ENCODE measurements around the gene BTBD8. TPM values are rescaled to one million over a fixed set of nuclear protein-coding genes. Genes with fewer than 3 reads are reported as not detected.

BTBD8 gene
- total RNA-seq, 1 experiment from 2014 or later: 0.86 TPM

GRCh38 chr1:92184632-92185031, 104.5 kb downstream of the BTBD8 start:
- H3K9me3 ChIP-seq (ENCODE audit: low read length): no peaks in the 10 kb centered on the region
- no peaks in the 10 kb centered on the region for H3K79me2 ChIP-seq (ENCODE audit: low read length)
- H3K4me2 ChIP-seq (ENCODE audit: low read depth, low read length, poor library complexity, severe bottlenecking): no peak overlapping the region
- H3K9me2 ChIP-seq (replicated peaks; ENCODE audit: insufficient read depth, low read length): no peaks in the 10 kb centered on the region
- H3K4me1 ChIP-seq (ENCODE audit: low read length): no peaks in the 10 kb centered on the region
- no peak overlapping the region for H3K4me3 ChIP-seq (ENCODE audit: low read length)
- no peak overlapping the region for H2AFZ ChIP-seq (ENCODE audit: low read length)
- H3K9ac ChIP-seq (ENCODE audit: low read length): no peak overlapping the region
- no peaks in the 10 kb centered on the region for H3K27me3 ChIP-seq (ENCODE audit: low read length)
- DNase-seq: no peak
- no peak overlapping the region for H3K27ac ChIP-seq (ENCODE audit: low read length)
- H3K36me3 ChIP-seq (ENCODE audit: insufficient read depth, low read length): no peaks in the 10 kb centered on the region
- no peaks in the 10 kb centered on the region for H4K20me1 ChIP-seq (ENCODE audit: insufficient read depth, low read depth, low read length)

GRCh38 chr1:92186081-92186480, 105.9 kb downstream of the BTBD8 start:
- no peak overlapping the region for H2AFZ ChIP-seq (ENCODE audit: low read length)
- no peak overlapping the region for H3K4me2 ChIP-seq (ENCODE audit: low read depth, low read length, poor library complexity, severe bottlenecking)
- H3K9me2 ChIP-seq (replicated peaks; ENCODE audit: insufficient read depth, low read length): no peaks in the 10 kb centered on the region
- no peaks in the 10 kb centered on the region for H3K9me3 ChIP-seq (ENCODE audit: low read length)
- H3K4me1 ChIP-seq (ENCODE audit: low read length): no peaks in the 10 kb centered on the region
- H4K20me1 ChIP-seq (ENCODE audit: insufficient read depth, low read depth, low read length): no peaks in the 10 kb centered on the region
- H3K4me3 ChIP-seq (ENCODE audit: low read length): no peak overlapping the region
- H3K27ac ChIP-seq (ENCODE audit: low read length): no peak overlapping the region
- no peaks in the 10 kb centered on the region for H3K36me3 ChIP-seq (ENCODE audit: insufficient read depth, low read length)
- no peak overlapping the region for H3K9ac ChIP-seq (ENCODE audit: low read length)
- no peaks in the 10 kb centered on the region for H3K27me3 ChIP-seq (ENCODE audit: low read length)
- no peaks in the 10 kb centered on the region for H3K79me2 ChIP-seq (ENCODE audit: low read length)
- DNase-seq: no peak

- no peaks in the 10 kb centered on the region for H4K20me1 ChIP-seq (ENCODE audit: insufficient read depth, low read depth, low read length)
- DNase-seq: no peak
- H3K4me3 ChIP-seq (ENCODE audit: low read length): no peak overlapping the region
- H2AFZ ChIP-seq (ENCODE audit: low read length): no peak overlapping the region
- no peaks in the 10 kb centered on the region for H3K27me3 ChIP-seq (ENCODE audit: low read length)
- H3K9me3 ChIP-seq (ENCODE audit: low read length): no peaks in the 10 kb centered on the region
- no peak overlapping the region for H3K4me2 ChIP-seq (ENCODE audit: low read depth, low read length, poor library complexity, severe bottlenecking)
- H3K9me2 ChIP-seq (replicated peaks; ENCODE audit: insufficient read depth, low read length): no peaks in the 10 kb centered on the region
- H3K4me1 ChIP-seq (ENCODE audit: low read length): no peaks in the 10 kb centered on the region
- no peak overlapping the region for H3K9ac ChIP-seq (ENCODE audit: low read length)
- no peaks in the 10 kb centered on the region for H3K79me2 ChIP-seq (ENCODE audit: low read length)
- H3K27ac ChIP-seq (ENCODE audit: low read length): no peak overlapping the region
- H3K36me3 ChIP-seq (ENCODE audit: insufficient read depth, low read length): no peaks in the 10 kb centered on the region
These were observed 108.5 kb downstream of the BTBD8 start for GRCh38 chr1:92188436-92189255.

GRCh38 chr1:92191726-92192125, 111.6 kb downstream of the BTBD8 start:
- no peak overlapping the region for H3K9ac ChIP-seq (ENCODE audit: low read length)
- no peak overlapping the region for H2AFZ ChIP-seq (ENCODE audit: low read length)
- no peak overlapping the region for H3K4me2 ChIP-seq (ENCODE audit: low read depth, low read length, poor library complexity, severe bottlenecking)
- no peaks in the 10 kb centered on the region for H3K9me3 ChIP-seq (ENCODE audit: low read length)
- no peak overlapping the region for H3K4me3 ChIP-seq (ENCODE audit: low read length)
- no peaks in the 10 kb centered on the region for H4K20me1 ChIP-seq (ENCODE audit: insufficient read depth, low read depth, low read length)
- no peaks in the 10 kb centered on the region for H3K36me3 ChIP-seq (ENCODE audit: insufficient read depth, low read length)
- DNase-seq: no peak
- no peak overlapping the region for H3K27ac ChIP-seq (ENCODE audit: low read length)
- H3K4me1 ChIP-seq (ENCODE audit: low read length): no peaks in the 10 kb centered on the region
- H3K79me2 ChIP-seq (ENCODE audit: low read length): no peaks in the 10 kb centered on the region
- H3K9me2 ChIP-seq (replicated peaks; ENCODE audit: insufficient read depth, low read length): no peaks in the 10 kb centered on the region
- no peaks in the 10 kb centered on the region for H3K27me3 ChIP-seq (ENCODE audit: low read length)

GRCh38 chr1:92192246-92192645, 112.1 kb downstream of the BTBD8 start:
- Histone ChIP-seq H3K4me3 (ENCODE audit: low read length) (no peak overlapping the region), H3K36me3 (ENCODE audit: insufficient read depth, low read length) (no peaks in the 10 kb centered on the region), H3K4me1 (ENCODE audit: low read length) (no peaks in the 10 kb centered on the region), H3K9ac (ENCODE audit: low read length) (no peak overlapping the region), H3K27ac (ENCODE audit: low read length) (no peak overlapping the region), H3K9me3 (ENCODE audit: low read length) (no peaks in the 10 kb centered on the region), H3K9me2 (replicated peaks; ENCODE audit: insufficient read depth, low read length) (no peaks in the 10 kb centered on the region), H3K4me2 (ENCODE audit: low read depth, low read length, poor library complexity, severe bottlenecking) (no peak overlapping the region), H3K27me3 (ENCODE audit: low read length) (no peaks in the 10 kb centered on the region), H3K79me2 (ENCODE audit: low read length) (no peaks in the 10 kb centered on the region), H4K20me1 (ENCODE audit: insufficient read depth, low read depth, low read length) (no peaks in the 10 kb centered on the region), H2AFZ (ENCODE audit: low read length) (no peak overlapping the region)
- no peak for DNase-seq

DNA sequence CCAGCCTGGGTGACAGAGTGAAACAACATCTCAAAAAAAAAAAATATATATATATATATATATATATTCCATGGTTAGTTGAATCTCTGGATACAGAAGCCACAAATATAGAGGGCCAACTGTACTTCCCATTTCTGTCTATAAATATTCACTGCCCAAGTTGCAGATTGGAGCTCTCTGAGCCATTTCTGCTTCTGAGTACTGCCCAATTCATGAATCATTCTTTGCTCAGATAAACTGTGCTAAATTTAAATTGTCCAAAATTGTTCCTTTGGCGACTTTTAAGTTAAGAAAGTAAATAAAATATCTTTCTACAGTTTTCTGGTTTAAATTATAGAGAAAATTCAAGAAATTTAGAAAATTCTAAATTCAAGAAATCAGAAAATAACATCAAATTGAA, 114.4 kb downstream of the BTBD8 start:
- Histone ChIP-seq H3K27me3 (ENCODE audit: low read length) (no peaks in the 10 kb centered on the region), H3K9me2 (replicated peaks; ENCODE audit: insufficient read depth, low read length) (no peaks in the 10 kb centered on the region), H3K79me2 (ENCODE audit: low read length) (no peaks in the 10 kb centered on the region), H3K36me3 (ENCODE audit: insufficient read depth, low read length) (no peaks in the 10 kb centered on the region), H3K9ac (ENCODE audit: low read length) (no peak overlapping the region), H3K9me3 (ENCODE audit: low read length) (no peaks in the 10 kb centered on the region), H3K27ac (ENCODE audit: low read length) (no peak overlapping the region), H3K4me2 (ENCODE audit: low read depth, low read length, poor library complexity, severe bottlenecking) (no peak overlapping the region), H2AFZ (ENCODE audit: low read length) (no peak overlapping the region), H3K4me3 (ENCODE audit: low read length) (no peak overlapping the region), H3K4me1 (ENCODE audit: low read length) (no peaks in the 10 kb centered on the region), H4K20me1 (ENCODE audit: insufficient read depth, low read depth, low read length) (no peaks in the 10 kb centered on the region)
- no peak for DNase-seq

GRCh38 chr1:92201973-92202372, 121.8 kb downstream of the BTBD8 start:
- no peaks in the 10 kb centered on the region for H3K9me3 ChIP-seq (ENCODE audit: low read length)

DNA sequence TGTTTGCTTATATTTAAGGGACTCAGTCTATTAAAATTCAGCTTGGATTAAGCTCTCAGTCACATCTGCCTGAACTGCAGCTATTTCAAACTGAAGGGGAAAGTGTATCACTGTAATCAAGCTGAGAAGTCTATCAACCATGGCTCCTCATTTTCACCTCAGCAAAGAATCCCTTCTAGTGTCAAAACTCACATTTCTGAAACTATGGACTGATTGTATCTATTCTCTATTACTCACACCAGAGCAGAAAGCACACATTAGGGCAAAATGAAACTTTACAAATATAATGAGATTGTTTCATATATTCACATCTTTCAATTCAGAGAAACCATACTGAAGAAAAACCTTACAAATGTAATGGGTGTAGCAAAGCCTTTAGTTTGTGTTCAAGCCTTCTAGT, 123.0 kb downstream of the BTBD8 start:
- Histone ChIP-seq H3K4me2 (ENCODE audit: low read depth, low read length, poor library complexity, severe bottlenecking) (no peak overlapping the region), H3K27ac (ENCODE audit: low read length) (no peak overlapping the region), H3K4me3 (ENCODE audit: low read length) (no peak overlapping the region), H3K79me2 (ENCODE audit: low read length) (no peaks in the 10 kb centered on the region), H4K20me1 (ENCODE audit: insufficient read depth, low read depth, low read length) (no peaks in the 10 kb centered on the region), H3K27me3 (ENCODE audit: low read length) (no peaks in the 10 kb centered on the region), H3K36me3 (ENCODE audit: insufficient read depth, low read length) (no peaks in the 10 kb centered on the region), H3K4me1 (ENCODE audit: low read length) (no peaks in the 10 kb centered on the region), H2AFZ (ENCODE audit: low read length) (no peak overlapping the region), H3K9me2 (replicated peaks; ENCODE audit: insufficient read depth, low read length) (no peaks in the 10 kb centered on the region), H3K9ac (ENCODE audit: low read length) (no peak overlapping the region), H3K9me3 (ENCODE audit: low read length) (no peaks in the 10 kb centered on the region)
- no peak for DNase-seq

More at GRCh38 chr1:92201973-92202372, 121.8 kb downstream of the BTBD8 start:
- H3K79me2 ChIP-seq (ENCODE audit: low read length): no peaks in the 10 kb centered on the region
- H3K27ac ChIP-seq (ENCODE audit: low read length): no peak overlapping the region
- H3K9me2 ChIP-seq (replicated peaks; ENCODE audit: insufficient read depth, low read length): no peaks in the 10 kb centered on the region
- no peaks in the 10 kb centered on the region for H3K36me3 ChIP-seq (ENCODE audit: insufficient read depth, low read length)
- H4K20me1 ChIP-seq (ENCODE audit: insufficient read depth, low read depth, low read length): no peaks in the 10 kb centered on the region
- peak overlapping the region; percentile 21; the same call in 1 of the 2 replicates for H2AFZ ChIP-seq (ENCODE audit: low read length)
- H3K9ac ChIP-seq (ENCODE audit: low read length): no peak overlapping the region
- no peak overlapping the region for H3K4me3 ChIP-seq (ENCODE audit: low read length)
- H3K4me2 ChIP-seq (ENCODE audit: low read depth, low read length, poor library complexity, severe bottlenecking): no peak overlapping the region
- no peak for DNase-seq
- H3K4me1 ChIP-seq (ENCODE audit: low read length): no peaks in the 10 kb centered on the region
- H3K27me3 ChIP-seq (ENCODE audit: low read length): no peaks in the 10 kb centered on the region

Measured in Karpas-422 (cell line).